HFF-Myc (cell line): ENCODE measurements around the gene NUDT21.

ENCODE experiments used
- DNase-seq: peaks from one replicate; pipeline ENCODE4 v3.0.0-alpha.2; 2011; ENCODE audit warnings: low read depth; ENCODE audit errors: extremely low read depth
- H3K4me3 ChIP-seq: replicated peaks from 2 replicates; pipeline ENCODE4 v1.5.1; 2011; ENCODE audit warnings: low read depth, mild to moderate bottlenecking, control low read depth, low read length
- CTCF ChIP-seq: IDR thresholded peaks from 2 replicates; pipeline ENCODE4 v1.5.1; 2012; ENCODE audit warnings: mild to moderate bottlenecking, low read depth, low read length, control low read depth; ENCODE audit errors: missing control alignments

NUDT21 gene

GRCh38 chr16:56419740-56420548, 31.2 kb downstream of the NUDT21 start:
- no peak for DNase-seq
- TF ChIP-seq CTCF: no peak
- no peak overlapping the region for H3K4me3 ChIP-seq

DNA sequence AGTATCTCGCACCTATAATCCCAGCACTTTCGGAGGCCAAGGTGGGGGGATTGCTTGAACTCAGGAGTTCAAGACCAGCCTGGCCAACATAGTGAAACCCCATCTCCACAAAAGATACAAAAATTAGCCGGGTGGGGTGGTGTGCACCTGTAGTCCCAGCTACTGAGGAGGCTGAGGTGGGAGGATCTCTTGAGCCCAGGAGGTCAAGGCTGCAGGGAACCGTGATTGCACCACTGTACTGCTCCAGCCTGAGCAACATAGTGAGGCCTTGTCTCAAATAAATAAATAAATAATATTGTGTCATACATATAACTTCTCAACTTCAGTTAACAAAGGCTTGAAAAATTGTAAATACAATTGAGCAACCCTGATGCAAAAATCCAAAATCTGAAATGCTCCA, 34.0 kb downstream of the NUDT21 start:
- TF ChIP-seq CTCF: no peak
- DNase-seq: no peak
- H3K4me3 ChIP-seq: no peak overlapping the region

DNA sequence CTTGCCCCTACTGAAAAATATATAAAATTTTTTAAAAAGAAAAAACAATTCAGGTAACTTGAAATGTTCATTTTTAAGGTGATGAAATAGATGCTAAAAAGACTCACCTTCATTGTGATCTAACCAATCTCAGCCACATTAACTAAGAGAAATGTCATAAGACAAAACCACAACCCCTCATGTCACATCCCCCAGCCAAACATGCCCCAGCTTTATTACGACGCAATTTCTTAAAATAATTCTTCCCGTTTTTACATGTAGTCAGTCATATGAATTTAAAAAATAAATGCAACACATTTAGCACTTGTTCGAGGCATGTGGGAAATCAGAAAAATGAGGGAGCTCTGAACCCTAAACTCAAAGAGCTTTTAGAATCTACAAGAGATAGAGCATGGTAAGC, 35.3 kb downstream of the NUDT21 start:
- no peak overlapping the region for H3K4me3 ChIP-seq
- no peak for TF ChIP-seq CTCF
- no peak for DNase-seq

DNA sequence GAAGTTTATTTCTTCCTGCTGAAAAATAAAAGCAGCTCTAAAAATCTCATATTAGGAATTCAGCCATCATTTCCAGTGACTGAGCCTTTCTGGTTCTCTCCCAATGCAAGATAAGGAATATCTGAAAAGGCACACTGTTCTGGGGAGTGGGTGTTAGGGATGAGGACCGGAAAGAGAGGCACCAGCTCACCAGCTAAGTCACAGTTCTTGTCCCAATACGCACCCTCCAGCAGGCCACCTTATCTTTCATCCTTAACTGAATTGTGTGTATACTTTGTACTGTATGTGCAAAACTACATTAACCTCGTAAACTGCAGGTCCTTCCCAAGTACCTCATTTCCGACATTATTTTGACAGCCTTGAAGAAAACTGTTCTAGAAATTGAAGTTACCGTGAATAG, 36.8 kb downstream of the NUDT21 start:
- no peak for TF ChIP-seq CTCF
- no peak overlapping the region for H3K4me3 ChIP-seq
- DNase-seq: no peak

- TF ChIP-seq CTCF: no peak
- no peak overlapping the region for H3K4me3 ChIP-seq
- DNase-seq: no peak
These were observed 37.8 kb downstream of the NUDT21 start for GRCh38 chr16:56413381-56413780.

DNA sequence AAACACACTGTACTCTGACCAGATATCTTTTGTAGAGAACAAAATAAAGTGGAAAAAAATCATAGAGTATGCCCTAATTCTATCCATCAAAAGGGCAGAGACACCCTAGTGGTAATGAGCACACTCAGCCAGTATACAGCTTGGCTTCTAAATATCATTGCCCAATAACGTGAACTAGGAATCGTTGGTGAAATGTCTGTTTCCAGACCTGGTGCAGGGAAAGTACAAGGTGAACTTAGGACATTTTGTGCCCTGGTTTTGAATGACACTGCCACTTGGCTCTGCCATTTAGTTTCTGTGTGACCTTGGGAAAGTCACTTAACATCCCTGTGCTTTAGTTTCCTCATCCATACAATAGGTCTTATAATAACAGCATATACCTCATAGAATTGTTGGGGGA, 39.5 kb downstream of the NUDT21 start:
- TF ChIP-seq CTCF: no peak
- H3K4me3 ChIP-seq: no peak overlapping the region
- no peak for DNase-seq

DNA sequence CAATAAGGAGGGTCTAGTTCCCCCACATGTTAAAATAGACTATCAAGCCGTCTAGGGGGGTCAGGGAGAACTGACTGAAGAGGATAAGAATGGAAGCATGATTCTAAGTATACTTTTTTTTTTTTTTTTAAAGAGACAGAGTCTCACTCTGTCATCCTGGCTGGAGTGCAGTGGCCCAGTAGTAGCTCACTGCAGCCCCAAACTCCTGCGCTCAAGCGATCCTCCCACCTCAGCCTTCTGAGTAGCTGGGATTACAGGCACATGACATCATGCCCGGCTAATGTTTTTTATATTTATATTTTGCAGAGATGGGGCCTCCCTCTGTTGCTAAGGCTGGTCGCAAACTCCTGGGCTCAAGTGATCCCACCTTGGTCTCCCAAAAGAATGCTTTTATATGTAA, 40.0 kb downstream of the NUDT21 start:
- H3K4me3 ChIP-seq: no peak overlapping the region
- DNase-seq: no peak
- no peak for TF ChIP-seq CTCF
